A549 (cell line): Measurements from ENCODE around the gene PPL. TPM values are rescaled to one million over a fixed set of nuclear protein-coding genes. Genes with fewer than 3 reads are reported as not detected.
A peak's percentile ranks its signal among the peaks of the same experiment; 100 is the strongest.

Experiments
- ATAC-seq, 2 experiments: fragments of 200-7000 bp in 1 of 2; fragments of >200 bp in 1 of 2; cut with Nextera tagmentation in 1 of 2; cut with Tn5 transposase in 1 of 2; 3 replicates each; pipeline versions ENCODE4 v1.8.0 to v1.9.1; 2018 to 2020; ENCODE audit warnings: mild to moderate bottlenecking in 1 of 2, moderate library complexity in 1 of 2
- CTCF ChIA-PET: fragments of 300-600 bp; sonication (Branson Sonifier 250); formaldehyde crosslinking; extraction: SDS; loops from one replicate; lab custom pipeline; 2021; ENCODE audit warnings: antibody characterized with exemption, inconsistent platforms; lab: Yijun Ruan, JAX
- POLR2A ChIA-PET: fragments of 350-600 bp; formaldehyde crosslinking; extraction: SDS; loops from one replicate; lab custom pipeline; 2021; ENCODE audit warnings: antibody characterized with exemption, inconsistent platforms; lab: Yijun Ruan, JAX
- DNase-seq, 2 experiments: peaks; one replicate each; pipeline versions ENCODE4 v3.0.0 to v3.0.0-alpha.2; 2011 to 2016; ENCODE audit warnings: low read depth in 1 of 2, low spot score in 1 of 2
- FAIRE-seq: peaks from 2 replicates; lab custom pipeline; 2011; peaks lifted over from hg19 to GRCh38; lab: Jason Lieb, UNC
- H3K27ac ChIP-seq, 2 experiments: fragments of >200 bp; sonication (Bioruptor Twin); formaldehyde crosslinking; 3 replicates each; pipeline ENCODE4 v1.5.1; 2016 to 2017
- H3K4me1 ChIP-seq: fragments of >200 bp; sonication (Bioruptor Twin); formaldehyde crosslinking; 3 replicates; pipeline ENCODE4 v1.6.1; 2016
- H3K4me2 ChIP-seq: fragments of >200 bp; sonication (Bioruptor Twin); formaldehyde crosslinking; 3 replicates; pipeline ENCODE4 v1.6.1; 2016
- H3K4me3 ChIP-seq: fragments of >200 bp; sonication (Bioruptor Twin); formaldehyde crosslinking; 3 replicates; pipeline ENCODE4 v1.5.1; 2016
- H3K9me3 ChIP-seq: fragments of >200 bp; sonication (Bioruptor Twin); formaldehyde crosslinking; 3 replicates; pipeline ENCODE4 v1.6.1; 2016
- BHLHE40 ChIP-seq: IDR thresholded peaks from 2 replicates; pipeline ENCODE4 v1.6.1; 2012; ENCODE audit warnings: low read depth, low read length, inconsistent platforms
- CBX2 ChIP-seq: fragments of 200-600 bp; sonication (generic); IDR thresholded peaks from 2 replicates; pipeline ENCODE4 v1.6.1; 2016; ENCODE audit warnings: low read depth, mild to moderate bottlenecking, borderline replicate concordance
- CBX8 ChIP-seq: fragments of 200-600 bp; sonication (generic); IDR thresholded peaks from 2 replicates; pipeline ENCODE4 v1.6.1; 2016
- FOSB ChIP-seq: fragments of 250-450 bp; sonication (Bioruptor Pico); IDR thresholded peaks from 2 replicates; pipeline ENCODE4 v1.5.0; 2020; ENCODE audit warnings: mild to moderate bottlenecking, moderate library complexity
- FOXS1 ChIP-seq: fragments of 250-450 bp; sonication (Bioruptor Pico); IDR thresholded peaks from 2 replicates; pipeline ENCODE4 v1.5.0; 2020; ENCODE audit warnings: mild to moderate bottlenecking, moderate library complexity
- GATA3 ChIP-seq: IDR thresholded peaks from 2 replicates; pipeline ENCODE4 v1.6.1; 2012; ENCODE audit warnings: borderline replicate concordance
- HOXA7 ChIP-seq: fragments of 250-450 bp; sonication (Bioruptor Pico); IDR thresholded peaks from 2 replicates; pipeline ENCODE4 v1.5.0; 2020; ENCODE audit warnings: mild to moderate bottlenecking, moderate library complexity
- MAFK ChIP-seq: fragments of 450-650 bp; IDR thresholded peaks from 2 replicates; pipeline ENCODE4 v1.6.1; 2014; ENCODE audit not compliant: partially characterized antibody
- MAZ ChIP-seq: fragments of 150-350 bp; IDR thresholded peaks from 2 replicates; pipeline ENCODE4 v1.6.1; 2014; ENCODE audit warnings: antibody characterized with exemption, low read depth, low read length, borderline replicate concordance
- MYC ChIP-seq: IDR thresholded peaks from 2 replicates; pipeline ENCODE4 v1.6.1; 2012; ENCODE audit warnings: mild to moderate bottlenecking, inconsistent platforms, low read length, improper control_type of control experiment, borderline replicate concordance
- NPAS2 ChIP-seq: fragments of 250-450 bp; sonication (Bioruptor Pico); IDR thresholded peaks from 2 replicates; pipeline ENCODE4 v1.8.0; 2022; ENCODE audit warnings: mild to moderate bottlenecking, moderate library complexity, borderline replicate concordance
- POLR2AphosphoS2 ChIP-seq: conservative IDR thresholded peaks from 2 replicates; pipeline ENCODE4 v1.6.1; 2012; ENCODE audit warnings: low read length, improper control_type of control experiment, inconsistent platforms
- RFX5 ChIP-seq: fragments of 450-650 bp; IDR thresholded peaks from 2 replicates; pipeline ENCODE4 v1.7.1; 2014; ENCODE audit warnings: antibody characterized with exemption, mild to moderate bottlenecking, moderate library complexity
- SMC3 ChIP-seq: fragments of >200 bp; sonication (Bioruptor Twin); formaldehyde crosslinking; IDR thresholded peaks from 3 replicates; pipeline ENCODE4 v1.6.1; 2018; ENCODE audit warnings: inconsistent platforms
- TFCP2L1 ChIP-seq: fragments of 250-450 bp; sonication (Bioruptor Pico); IDR thresholded peaks from 2 replicates; pipeline ENCODE4 v1.5.0; 2021; ENCODE audit warnings: mild to moderate bottlenecking
- ZSCAN20 ChIP-seq: fragments of 250-450 bp; sonication (Bioruptor Pico); IDR thresholded peaks from 2 replicates; pipeline ENCODE4 v1.8.0; 2022; ENCODE audit warnings: mild to moderate bottlenecking, moderate library complexity
- WGBS: methylation state at CpG from one replicate; pipeline ENCODE4 v1.1.6; 2017; ENCODE audit errors: missing lambda C conversion rate; 5-methylcytosine and 5-hydroxymethylcytosine counted together
- polyA plus RNA-seq, 4 experiments: library from polyadenylated mRNA; depleted of rRNA in 3 of 4; stranded (reverse); fragments of >200 nt; fragmentation: RNase III in 1 of 4; extraction: RNeasy Plus Mini Kit Qiagen cat#74134 plus additional on column Dnase treatment in 1 of 4; gene quantifications; 2 replicates in 3 of 4; 3 replicates in 1 of 4; pipeline ENCODE4 v1.2.3, GENCODE V29; 2011 to 2017
- TF ChIP-seq, protein P1 (sequence below): fragments of 450-650 bp; IDR thresholded peaks from 2 replicates; pipeline ENCODE4 v1.6.1; 2014; ENCODE audit warnings: antibody characterized with exemption
- TF ChIP-seq, protein P2 (sequence below): IDR thresholded peaks from 2 replicates; pipeline ENCODE4 v1.6.1; 2012
- TF ChIP-seq, protein P3 (sequence below): fragments of 200-600 bp; sonication (generic); IDR thresholded peaks from 2 replicates; pipeline ENCODE4 v1.6.1; 2016; ENCODE audit warnings: antibody characterized with exemption, mild to moderate bottlenecking, moderate library complexity
- TF ChIP-seq, protein P4 (sequence below): IDR thresholded peaks from 2 replicates; pipeline ENCODE4 v1.6.1; 2012; ENCODE audit warnings: low read depth, borderline replicate concordance

The PPL gene
- polyA plus RNA-seq, 2 of the 4 experiments (the other 2 are of a cell fraction) = 1.8 to 2.6 TPM

DNA sequence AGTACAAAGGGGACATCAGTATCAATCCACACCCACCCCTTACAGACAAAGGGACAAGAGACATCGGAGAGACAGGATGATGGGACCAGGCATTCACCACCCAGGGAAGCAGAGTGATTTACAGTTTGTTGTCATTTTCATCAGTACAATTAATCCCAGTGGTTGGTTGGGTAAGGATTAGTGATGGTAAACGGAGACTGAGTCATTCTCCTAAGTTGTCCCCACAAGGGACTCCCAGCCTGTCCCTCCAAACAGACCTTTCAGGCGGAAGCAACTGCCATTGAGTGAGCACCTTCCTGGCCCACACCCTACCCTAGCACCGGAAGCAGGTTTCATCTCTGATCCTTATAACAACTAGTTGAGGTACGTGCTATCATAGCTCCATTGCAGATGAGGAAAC lies 11.2 kb downstream of the PPL start (continued):
- TF ChIP-seq BHLHE40 = no peak
- TF ChIP-seq GATA3 = no peak
- TF ChIP-seq, protein P1, sequence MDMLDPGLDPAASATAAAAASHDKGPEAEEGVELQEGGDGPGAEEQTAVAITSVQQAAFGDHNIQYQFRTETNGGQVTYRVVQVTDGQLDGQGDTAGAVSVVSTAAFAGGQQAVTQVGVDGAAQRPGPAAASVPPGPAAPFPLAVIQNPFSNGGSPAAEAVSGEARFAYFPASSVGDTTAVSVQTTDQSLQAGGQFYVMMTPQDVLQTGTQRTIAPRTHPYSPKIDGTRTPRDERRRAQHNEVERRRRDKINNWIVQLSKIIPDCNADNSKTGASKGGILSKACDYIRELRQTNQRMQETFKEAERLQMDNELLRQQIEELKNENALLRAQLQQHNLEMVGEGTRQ = no peak
- TF ChIP-seq MYC = no peak
- no peak for TF ChIP-seq CBX8

DNA sequence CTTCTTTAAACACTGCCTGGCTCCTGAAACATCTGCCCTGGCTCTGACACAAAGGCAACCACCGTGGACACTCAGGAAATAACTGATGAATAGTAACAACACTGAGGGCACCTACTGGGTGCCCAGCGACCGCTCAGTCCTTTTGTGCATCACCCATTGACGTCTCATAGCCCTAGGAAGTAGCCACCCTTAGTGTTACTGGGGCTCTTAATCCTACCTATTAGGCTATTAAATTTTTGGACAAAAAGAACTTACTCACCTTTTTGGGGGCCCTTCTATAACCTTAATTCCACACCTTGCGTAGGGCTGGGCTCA lies 11.7 kb downstream of the PPL start:
- ATAC-seq = no peak
- no peak for TF ChIP-seq TFCP2L1 (CRISPR knock-in tag)
- no peak for TF ChIP-seq FOSB
- TF ChIP-seq ZSCAN20 (CRISPR knock-in tag) = no peak
- no peak for TF ChIP-seq MAZ
- no peak for TF ChIP-seq GATA3
- no peak for TF ChIP-seq POLR2AphosphoS2
- TF ChIP-seq, protein P2, sequence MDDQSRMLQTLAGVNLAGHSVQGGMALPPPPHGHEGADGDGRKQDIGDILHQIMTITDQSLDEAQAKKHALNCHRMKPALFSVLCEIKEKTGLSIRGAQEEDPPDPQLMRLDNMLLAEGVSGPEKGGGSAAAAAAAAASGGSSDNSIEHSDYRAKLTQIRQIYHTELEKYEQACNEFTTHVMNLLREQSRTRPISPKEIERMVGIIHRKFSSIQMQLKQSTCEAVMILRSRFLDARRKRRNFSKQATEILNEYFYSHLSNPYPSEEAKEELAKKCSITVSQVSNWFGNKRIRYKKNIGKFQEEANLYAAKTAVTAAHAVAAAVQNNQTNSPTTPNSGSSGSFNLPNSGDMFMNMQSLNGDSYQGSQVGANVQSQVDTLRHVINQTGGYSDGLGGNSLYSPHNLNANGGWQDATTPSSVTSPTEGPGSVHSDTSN = no peak
- no peak for TF ChIP-seq MAFK
- no peak for TF ChIP-seq HOXA7
- TF ChIP-seq, protein P3, sequence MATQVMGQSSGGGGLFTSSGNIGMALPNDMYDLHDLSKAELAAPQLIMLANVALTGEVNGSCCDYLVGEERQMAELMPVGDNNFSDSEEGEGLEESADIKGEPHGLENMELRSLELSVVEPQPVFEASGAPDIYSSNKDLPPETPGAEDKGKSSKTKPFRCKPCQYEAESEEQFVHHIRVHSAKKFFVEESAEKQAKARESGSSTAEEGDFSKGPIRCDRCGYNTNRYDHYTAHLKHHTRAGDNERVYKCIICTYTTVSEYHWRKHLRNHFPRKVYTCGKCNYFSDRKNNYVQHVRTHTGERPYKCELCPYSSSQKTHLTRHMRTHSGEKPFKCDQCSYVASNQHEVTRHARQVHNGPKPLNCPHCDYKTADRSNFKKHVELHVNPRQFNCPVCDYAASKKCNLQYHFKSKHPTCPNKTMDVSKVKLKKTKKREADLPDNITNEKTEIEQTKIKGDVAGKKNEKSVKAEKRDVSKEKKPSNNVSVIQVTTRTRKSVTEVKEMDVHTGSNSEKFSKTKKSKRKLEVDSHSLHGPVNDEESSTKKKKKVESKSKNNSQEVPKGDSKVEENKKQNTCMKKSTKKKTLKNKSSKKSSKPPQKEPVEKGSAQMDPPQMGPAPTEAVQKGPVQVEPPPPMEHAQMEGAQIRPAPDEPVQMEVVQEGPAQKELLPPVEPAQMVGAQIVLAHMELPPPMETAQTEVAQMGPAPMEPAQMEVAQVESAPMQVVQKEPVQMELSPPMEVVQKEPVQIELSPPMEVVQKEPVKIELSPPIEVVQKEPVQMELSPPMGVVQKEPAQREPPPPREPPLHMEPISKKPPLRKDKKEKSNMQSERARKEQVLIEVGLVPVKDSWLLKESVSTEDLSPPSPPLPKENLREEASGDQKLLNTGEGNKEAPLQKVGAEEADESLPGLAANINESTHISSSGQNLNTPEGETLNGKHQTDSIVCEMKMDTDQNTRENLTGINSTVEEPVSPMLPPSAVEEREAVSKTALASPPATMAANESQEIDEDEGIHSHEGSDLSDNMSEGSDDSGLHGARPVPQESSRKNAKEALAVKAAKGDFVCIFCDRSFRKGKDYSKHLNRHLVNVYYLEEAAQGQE = no peak
- DNase-seq = no peak
- no peak overlapping the region for H3K4me3 ChIP-seq
- peaks cover 28% of the 10 kb centered on the region for H3K9me3 ChIP-seq
- POLR2A ChIA-PET = no interaction called here
- CTCF ChIA-PET = interaction anchor here (1.4 kb wide), 2 partner anchors 11 to 31 kb away, joined by 3 read pairs; no protein-coding TSS in a partner anchor
- no peak for FAIRE-seq
- no peak overlapping the region for H3K4me2 ChIP-seq
- WGBS = 75% methylated on average over 5 of the region's 5 CpGs
- 0 out of 3 replicates have a peak, but pooled peaks cover 2% of the 10 kb centered on the region for H3K4me1 ChIP-seq
- no peak overlapping the region for H3K27ac ChIP-seq

DNA sequence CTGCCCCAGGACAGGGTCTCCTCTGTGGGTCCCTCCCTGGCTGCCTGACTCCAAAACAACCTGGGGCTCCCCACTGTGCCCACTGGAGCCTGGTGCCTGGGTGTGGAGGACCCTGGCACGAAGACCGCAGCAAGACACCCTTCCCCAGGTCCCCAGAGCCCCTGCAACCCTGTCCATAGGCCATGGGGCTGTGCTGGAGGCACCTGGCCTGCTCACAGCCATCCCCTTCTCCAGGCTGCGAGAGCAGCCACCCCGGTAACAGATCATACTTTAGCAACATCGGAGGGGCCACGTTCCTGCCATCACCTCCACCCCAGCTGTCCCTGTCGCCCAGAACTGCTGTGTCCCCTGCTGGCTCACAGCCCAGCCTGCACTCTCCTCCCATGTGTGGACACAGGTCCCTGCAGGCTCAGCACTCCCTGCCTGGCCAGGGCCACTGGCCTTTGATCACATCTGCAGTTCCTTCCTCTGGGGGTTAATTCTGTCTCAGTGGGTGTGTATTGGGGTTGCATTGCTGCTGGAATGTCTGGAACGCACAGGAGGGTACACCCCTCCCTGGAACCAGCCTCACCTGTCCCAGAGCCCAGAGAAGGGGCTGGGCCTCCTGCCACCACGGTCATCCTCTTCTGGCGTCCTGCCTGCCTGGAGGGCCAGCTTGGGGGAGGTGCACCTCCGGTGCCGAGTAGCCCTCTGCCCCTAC lies 12.2 kb downstream of the PPL start:
- H3K27ac ChIP-seq = no peak overlapping the region
- POLR2A ChIA-PET = no interaction called here

More for the DNA sequence above, 12.2 kb downstream of the PPL start:
- Histone ChIP-seq H3K4me2 (no peak overlapping the region), H3K4me3 (no peak overlapping the region), H3K4me1 (0 out of 3 replicates have a peak, but pooled peaks cover 2% of the 10 kb centered on the region), H3K9me3 (peaks cover 28% of the 10 kb centered on the region)
- 49% methylated on average over 8 of the region's 12 CpGs for WGBS
- DNase-seq = no peak
- ATAC-seq = peak; percentile 45 to 46; a peak in 4 of 6 replicates
- FAIRE-seq = no peak
- no peak for TF ChIP-seq HOXA7
- TF ChIP-seq RFX5 = no peak
- no peak for TF ChIP-seq CBX2
- no peak for TF ChIP-seq NPAS2 (CRISPR knock-in tag)
- TF ChIP-seq, protein P4, sequence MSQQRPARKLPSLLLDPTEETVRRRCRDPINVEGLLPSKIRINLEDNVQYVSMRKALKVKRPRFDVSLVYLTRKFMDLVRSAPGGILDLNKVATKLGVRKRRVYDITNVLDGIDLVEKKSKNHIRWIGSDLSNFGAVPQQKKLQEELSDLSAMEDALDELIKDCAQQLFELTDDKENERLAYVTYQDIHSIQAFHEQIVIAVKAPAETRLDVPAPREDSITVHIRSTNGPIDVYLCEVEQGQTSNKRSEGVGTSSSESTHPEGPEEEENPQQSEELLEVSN = no peak
- no peak for TF ChIP-seq FOXS1 (CRISPR knock-in tag)
- TF ChIP-seq SMC3 = no peak
- CTCF ChIA-PET = interaction anchor here (1.4 kb wide), 2 partner anchors 12 to 31 kb away, joined by 3 read pairs; no protein-coding TSS in a partner anchor
